RPMI8226 (cell line): Measurements from ENCODE around the gene SH3BGRL3.
A peak's percentile ranks its signal among the peaks of the same experiment; 100 is the strongest.

ENCODE experiments used
- DNase-seq: peaks from one replicate; pipeline ENCODE4 v3.0.0-alpha.2; 2015

SH3BGRL3 gene

DNA sequence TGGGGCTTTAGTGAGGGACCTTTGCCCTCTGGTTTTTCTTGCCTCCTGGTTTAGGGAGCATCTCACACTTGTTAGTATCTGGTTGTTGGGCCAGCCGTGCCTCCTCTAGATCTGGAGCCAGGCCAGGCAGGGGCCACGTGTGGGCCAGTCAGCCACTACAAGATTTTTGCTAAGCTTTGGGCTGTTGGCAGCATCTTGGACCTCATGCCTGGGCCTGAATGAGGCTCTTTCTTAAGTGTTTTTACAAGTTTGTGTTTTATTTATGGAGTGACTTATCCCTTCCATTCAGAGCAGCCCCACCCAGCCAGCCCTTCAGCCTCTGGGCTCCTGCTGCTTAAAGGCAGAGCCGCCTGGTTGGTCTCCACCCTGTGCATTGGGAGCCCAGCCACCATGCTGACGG, 1.6 kb upstream of the SH3BGRL3 start:
- no peak for DNase-seq

DNA sequence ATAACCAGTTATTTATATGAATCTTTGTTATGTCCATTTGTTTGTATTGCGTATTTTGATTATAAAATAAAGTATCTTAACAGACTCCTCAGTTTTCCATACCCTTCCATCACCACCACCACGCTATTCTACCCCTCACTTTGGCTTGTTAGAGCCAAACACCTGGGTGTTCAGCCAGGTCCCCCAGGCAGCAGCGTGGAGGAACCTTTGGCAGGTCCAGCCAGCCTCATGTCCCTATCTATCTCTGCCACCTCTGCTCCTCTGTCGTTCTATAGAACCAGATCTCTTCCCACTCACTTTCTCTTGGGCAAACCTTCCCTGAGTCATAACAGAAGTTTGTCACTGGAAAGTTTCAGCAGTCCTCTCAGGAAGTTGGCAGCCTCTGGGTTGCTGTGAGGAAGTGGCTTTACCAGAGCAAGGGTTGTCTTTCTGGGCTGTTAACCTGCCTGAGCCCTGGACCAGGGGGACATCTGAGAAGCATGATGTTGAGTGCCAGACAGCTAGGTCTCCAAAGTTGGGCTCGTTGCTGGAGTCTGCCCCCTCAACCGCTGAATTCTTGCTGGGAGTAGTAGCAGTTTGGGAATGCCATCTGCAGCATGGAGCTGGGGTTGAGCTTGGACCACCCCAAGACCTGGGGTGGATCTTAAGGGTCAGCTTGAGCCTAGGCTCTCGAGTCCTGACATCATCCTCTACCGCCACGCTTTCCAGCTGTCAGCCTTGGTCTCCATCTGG, 996 bp upstream of the SH3BGRL3 start:
- no peak for DNase-seq

DNA sequence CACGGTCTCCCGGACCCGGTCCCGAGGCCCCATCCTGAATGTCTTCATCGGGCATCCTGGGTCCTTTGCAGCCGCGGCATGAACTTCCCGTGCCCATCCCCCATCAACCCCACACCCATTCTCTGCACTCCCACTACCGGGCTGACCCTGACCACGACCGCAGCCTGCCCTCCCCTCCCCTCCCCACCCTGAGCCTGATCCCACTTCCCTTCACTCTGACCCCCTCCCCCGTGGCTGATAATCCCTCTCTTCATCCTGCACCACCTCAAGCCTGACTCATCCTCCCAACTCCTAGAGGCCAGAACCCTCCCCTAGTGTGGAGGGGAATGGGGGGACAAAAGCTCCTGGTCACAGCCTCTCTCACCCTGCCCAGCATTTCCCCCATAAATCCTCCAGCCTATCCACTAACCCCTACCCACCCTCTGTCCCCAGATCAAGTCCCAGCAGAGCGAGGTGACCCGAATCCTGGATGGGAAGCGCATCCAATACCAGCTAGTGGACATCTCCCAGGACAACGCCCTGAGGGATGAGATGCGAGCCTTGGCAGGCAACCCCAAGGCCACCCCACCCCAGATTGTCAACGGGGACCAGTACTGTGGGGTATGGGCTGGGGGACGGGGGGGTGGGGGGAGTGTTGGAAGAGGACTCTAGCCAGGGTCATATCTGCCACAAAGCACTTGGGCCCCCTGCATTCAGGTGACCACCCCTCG, 602 bp downstream of the SH3BGRL3 start:
- peak; percentile 21 for DNase-seq

DNA sequence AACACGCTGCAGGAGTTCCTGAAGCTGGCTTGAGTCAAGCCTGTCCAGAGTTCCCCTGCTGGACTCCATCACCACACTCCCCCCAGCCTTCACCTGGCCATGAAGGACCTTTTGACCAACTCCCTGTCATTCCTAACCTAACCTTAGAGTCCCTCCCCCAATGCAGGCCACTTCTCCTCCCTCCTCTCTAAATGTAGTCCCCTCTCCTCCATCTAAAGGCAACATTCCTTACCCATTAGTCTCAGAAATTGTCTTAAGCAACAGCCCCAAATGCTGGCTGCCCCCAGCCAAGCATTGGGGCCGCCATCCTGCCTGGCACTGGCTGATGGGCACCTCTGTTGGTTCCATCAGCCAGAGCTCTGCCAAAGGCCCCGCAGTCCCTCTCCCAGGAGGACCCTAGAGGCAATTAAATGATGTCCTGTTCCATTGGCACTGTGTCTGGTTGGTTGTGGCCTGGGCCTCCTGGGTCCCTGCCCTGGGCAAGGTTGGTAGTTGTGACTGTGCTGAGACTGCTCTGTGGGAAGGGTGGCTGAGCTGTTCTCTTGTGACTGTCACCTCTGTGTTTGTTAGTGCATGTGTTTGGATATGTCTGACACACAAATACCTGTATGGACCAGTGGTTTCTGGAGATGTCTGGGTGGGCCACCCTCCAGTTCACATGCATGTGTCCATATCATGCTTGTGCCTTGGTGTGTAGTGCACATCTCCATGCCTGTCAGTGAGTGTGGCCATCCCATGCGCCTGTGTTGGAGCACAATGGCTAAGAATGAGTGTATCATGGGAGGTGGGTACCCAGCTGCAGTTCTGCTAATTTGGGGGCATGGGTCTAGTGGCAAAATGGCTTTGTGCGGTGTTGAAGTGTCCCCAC, 1.4 kb downstream of the SH3BGRL3 start:
- no peak for DNase-seq

DNA sequence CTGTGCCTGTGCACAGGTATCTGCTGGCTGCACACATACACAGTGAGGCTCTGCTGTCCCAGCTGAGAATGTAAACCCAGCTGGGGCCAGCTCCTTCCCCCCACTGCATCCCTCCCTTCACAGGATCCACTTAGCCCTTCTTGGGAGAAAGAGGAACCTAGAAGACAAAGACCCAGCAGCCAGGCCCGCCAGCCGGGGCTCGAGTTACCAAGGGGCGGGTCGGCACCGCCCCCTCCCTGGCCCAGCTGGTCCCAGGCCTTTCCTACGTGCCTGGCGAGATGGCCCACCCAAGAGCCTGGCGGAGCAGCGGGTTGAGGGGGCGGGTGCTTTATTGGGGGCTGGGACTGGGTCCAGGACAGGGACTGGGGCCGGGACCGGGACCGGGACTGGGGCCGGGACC, 2.1 kb downstream of the SH3BGRL3 start:
- DNase-seq = no peak

DNA sequence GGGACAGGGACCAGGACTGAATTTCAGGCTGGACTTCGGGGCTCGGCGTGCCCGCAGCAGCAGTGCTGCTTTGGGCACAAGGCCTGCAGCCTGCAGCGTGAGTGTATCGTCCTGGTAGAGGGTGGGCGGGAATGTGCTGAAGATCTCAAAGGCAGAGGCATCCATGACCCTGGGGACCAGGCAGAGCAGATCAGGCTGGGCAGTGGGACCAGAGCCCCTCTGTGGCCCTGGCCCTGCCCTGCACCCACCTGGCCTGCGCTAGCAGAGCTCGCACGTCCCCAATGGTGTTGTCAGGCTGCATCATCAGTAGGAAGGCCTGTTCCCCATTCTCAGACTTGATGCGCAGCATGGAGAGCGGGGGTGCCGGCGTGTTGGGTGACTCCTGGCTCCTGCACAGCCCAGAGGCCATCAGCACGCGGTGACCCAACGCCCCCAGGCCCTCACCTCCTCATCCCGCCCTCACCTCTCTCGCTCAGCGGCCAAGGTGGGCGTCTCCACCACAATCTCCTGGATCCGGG, 2.6 kb downstream of the SH3BGRL3 start:
- DNase-seq = no peak

DNA sequence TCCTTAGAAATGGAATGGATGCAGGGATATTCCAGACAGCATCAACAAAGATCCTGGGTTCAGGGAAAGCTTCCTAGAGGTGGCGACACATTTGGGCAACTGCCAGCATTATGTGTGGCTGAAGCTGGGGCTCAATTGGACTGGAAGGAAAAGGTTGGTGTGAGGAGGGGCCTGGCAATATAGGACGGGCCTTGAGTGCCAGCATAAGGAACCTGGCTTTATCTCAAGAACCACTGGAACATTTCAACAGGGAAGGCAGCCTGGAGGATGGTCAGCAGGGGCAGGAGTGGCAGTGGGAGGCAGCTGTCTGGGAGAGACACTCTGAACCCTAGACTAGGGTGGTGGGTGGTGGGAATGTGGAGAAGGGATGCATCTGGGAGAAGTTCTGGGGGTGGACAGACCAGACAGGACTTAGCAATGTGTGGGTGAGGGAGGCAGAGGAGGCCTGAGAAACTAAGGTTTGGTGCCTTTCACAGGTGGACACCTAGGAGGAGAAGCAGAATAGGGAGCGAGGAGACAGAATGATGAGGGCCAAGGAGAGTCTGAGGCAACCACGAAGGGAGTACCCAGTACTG, 3.5 kb downstream of the SH3BGRL3 start:
- no peak for DNase-seq

DNA sequence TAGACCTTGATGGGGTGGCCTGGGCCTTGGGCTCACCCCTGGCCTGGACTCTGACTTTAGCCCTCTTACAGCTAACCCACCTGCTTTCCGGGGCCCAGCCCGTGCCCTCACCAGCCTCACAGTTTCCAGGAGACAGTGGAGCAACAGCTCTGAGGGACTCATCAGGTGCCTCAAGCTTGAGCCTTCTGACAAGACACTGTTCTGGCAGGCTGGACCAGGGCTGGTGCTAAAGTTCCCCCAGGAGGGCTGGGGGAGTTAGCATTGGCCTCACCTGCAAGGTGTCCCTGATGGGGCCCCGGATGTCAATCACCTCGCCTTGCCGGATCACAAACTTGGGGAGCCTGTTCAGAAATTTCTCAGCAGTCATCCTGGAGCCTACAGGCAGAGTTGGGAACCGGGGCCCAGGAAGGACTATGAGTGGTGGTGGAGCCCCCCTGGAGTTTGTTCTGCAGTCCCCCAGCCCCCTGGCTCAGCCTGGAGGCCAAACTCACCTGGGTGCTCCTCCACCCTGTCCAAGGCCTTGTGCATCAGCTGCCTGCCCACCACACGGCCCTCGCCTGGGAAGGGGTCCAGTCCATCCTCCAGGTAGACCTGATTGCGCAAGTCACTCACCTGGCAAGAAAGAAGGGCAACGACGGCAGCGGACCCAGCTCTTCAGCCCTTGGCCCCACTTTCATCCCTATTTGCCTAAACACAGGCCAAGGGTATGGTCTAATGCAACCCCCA, 4.1 kb downstream of the SH3BGRL3 start:
- no peak for DNase-seq

DNA sequence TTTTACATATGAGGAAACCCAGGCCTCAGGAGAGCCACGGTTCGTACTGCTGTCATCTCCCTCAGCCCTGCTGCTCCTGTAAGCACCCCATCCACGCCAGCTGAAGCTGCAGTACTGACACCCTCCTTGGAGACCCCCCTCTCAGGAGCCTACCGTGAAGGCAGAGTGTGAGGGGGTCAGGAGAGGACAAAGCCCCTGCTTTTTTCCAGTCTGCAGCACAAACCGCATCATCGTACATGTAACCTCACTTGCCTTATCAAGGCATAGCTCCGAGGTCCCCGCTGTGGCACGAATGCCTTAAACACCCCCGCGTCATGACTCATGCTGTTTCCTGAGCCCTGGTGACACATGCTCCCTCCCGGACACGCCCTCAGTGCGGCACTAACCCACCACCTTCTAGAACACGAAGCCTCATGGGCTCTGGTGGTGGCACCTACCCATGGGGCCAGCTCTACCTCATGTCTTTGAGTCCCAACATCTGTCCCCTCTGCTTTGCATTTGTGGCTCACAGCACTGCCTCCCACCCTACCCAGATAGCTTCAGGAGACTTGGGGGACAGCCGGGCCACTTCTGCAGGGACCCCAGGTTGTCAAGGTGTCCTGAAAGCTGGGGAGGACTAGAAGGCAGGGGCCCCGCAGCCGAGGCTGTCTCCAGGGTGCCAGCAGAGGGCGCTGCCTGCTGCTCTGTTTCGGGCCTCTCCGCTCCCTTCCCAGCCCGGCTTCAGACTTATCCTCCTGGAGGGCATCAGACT, 4.9 kb downstream of the SH3BGRL3 start:
- DNase-seq = peak; percentile 68

DNA sequence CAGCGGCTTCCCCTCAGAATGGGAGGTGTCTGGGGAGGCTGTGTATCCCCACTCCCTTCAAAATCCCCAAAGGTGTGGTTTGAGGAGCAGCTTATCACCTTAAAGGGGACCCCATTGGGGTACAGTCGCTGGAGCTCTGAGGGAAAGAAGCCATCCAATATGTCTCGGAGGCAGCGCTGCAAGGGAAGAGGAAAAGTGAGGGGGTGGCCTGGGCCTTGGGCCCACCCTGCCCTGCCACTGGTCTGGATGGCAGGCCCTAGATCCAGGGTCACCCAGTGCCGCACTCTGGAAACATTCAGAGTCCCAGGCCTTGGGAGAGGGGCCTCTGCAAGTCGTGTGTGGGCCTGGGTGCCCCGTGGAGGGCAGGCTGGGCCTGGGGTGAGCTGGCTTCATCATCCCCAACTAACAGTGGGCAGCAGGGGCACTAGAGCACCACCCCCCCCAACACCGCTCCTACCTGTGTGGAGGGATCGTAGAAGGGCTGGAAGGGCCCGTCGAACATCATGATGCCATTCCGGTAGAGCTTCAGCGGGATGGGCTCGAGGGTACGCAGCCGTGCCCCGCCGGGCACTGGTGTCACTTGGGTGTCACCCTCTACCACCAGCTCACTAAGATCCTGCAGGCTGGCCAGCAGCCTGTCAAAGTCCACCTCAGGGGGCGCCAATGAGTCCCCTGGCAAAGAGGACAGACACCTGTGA, 5.6 kb downstream of the SH3BGRL3 start:
- DNase-seq = peak; percentile 84

DNA sequence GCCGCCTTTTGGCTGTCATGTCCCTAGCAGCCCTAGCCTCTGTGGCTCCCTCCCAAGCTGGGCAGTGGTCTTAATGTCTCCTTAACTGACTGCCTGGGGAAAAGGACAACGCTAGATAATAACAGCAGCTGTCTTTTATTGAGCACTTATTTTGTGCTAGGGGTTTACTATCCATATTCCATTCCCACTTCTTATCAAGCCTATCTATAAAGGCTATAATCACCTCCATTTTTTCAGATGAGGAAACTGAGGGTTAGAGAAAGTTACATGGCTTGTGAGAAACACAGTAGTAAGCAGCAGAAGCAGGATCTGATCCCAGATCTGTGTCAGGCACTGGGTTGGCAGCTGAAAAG, 6.2 kb downstream of the SH3BGRL3 start:
- no peak for DNase-seq

DNA sequence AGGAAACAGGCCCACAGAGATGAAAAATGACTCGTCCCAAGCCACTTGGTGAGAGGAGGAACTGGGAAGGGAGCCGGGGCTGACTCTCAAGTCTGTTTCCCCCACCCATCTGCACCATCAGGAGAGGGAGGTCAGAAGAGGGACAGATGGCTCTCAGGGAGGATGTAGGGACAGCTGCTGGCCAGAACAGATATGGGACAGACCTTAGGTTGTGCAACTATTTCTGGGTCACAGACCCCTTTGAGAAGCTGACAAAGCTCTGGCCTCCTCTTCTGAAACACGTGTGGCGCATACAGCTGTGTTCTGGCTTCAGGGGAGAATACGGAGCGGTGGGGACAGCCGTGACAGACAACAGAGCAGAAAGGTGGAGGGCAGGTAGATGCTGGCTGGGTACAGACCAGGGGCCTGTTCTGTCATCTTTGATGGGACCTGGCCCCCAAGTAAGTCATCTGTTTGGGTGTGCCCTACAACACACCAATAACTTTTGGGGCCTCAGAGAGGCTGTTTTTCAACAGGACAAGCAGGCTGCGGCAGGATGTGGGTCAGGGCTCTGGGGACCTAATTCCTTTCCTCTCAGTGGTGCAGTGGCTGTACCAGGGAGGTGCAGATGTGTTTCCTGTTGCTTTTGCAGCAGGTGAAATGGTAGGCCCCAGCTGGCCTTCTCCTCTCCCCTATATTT, 7.3 kb downstream of the SH3BGRL3 start:
- DNase-seq = no peak

DNA sequence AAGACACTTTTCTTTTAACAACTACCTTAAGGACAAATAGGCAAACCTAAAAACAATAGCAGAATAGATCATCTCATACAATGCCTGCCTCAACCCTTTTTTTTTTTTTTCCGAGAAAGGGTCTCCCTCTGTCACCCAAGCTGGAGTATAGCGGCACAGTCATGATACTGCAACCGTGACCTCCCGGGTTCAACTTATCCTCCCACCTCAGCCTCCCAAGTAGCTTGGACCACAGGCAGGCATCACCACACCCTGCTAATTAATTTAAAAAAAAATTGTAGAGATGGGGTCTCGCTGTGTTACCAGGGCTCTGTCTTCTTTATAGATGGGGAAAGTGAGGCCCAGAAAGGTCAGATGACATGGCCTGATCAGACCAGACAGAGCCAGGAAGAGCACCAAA, 7.9 kb downstream of the SH3BGRL3 start:
- no peak for DNase-seq

DNA sequence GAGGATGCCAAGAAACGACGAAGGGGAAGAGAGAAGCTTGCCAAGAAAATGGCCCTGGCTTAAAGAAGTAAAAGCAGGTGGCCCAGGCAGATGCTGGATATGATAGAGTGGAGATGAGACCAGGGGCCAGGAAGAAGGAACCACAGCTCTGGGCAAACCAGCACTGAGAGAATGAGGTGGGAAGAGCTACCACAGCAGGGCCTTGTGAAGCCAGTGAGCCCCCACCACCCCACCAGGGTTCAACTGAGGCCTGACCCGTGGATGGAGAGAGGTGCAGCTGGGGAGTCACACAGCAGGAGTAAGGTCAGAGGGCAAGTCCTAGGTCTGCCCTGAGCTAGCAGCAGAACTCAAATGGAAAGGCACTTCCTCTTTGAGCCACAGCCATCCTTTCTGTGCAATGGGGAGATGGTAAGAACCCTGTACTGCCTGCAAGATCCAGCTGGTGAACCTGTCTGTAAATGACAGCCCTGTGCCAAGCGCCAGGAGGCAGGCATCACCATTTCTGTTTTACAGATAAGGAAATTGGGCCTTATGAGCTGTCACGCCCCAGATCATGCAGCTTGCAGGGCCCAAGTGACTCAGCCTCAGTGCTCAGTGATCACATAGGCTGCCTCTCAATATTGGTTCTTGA, 8.5 kb downstream of the SH3BGRL3 start:
- DNase-seq = peak; percentile 43

DNA sequence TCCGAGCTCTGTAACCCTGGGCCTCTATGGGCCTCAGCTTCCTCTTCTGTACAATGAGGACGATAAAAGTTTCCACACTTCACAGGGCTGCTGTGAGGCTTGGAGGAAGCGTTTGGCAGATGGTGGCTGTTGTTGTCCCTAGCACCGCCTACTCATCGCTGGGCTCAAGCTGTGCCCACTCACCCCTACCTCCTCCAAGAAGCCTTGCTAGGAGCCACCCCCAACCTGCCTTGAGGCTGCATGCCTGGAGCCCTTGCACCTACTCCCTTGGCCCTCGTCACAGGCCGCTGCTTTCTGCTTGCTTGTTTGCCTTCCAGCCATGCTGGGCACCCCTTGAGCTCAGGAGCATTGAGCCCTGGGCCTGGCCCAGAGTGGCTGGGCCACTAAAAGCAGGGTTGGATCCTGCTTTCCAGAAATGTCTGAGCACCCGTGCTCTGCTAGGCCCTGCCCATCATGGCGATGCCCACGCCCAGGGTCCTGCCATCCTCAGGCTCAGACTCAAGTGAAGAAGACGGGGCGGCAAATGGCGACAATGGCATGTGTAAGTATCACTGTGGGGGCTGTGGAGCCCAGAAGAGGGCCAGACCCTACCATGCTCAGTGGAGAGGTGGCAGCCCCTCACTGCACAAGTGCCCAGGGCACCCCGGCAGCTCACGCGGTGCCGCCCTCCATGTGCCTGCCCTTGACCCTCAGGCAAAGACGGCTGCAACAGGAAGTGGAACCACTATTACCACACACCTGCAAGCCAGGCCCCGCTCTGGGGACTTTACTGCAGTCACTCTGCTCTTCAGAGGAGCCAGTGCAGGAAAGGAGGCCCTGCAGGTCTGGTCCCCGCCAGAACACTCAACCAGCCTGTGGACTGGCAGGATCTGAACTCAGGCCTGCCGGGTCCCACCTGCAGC, 9.5 kb downstream of the SH3BGRL3 start:
- DNase-seq = peak; percentile 21

DNA sequence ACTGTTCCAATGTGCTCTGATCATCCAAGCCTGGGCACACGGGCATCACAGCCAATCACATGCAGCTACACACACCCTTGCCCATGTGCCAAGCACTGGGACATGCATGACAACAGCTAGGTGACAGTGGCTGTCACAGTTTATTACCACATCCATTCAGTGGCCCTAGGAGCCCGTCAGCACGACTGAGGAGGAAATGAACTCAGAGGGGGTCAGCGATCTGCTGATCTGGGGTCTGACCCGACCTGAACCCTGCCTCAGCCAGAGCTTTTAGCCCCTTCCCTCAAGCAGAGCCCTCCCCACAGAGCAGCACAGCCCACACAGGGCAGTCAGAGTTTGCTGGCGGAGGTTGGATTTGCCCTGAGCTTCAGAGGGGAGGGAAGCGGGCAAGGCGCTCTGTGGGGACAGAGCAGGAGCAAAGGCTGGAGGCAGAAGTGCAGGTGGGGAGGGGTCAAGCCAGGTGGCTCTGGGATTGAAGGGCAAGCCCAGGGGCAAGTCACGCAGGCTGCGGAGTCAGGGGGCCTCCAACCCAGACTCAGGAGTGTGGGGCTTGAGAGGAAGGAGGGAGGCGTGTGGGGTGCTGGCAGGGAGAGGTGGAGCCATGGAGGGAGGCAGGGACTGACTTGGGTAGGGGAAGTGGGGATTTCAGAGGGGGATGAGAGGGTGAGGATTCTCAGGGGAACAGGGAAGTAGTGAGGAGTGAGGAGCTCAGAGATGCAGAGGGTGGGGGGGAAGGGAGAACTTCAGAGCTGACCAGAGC, 10.4 kb downstream of the SH3BGRL3 start:
- no peak for DNase-seq

DNA sequence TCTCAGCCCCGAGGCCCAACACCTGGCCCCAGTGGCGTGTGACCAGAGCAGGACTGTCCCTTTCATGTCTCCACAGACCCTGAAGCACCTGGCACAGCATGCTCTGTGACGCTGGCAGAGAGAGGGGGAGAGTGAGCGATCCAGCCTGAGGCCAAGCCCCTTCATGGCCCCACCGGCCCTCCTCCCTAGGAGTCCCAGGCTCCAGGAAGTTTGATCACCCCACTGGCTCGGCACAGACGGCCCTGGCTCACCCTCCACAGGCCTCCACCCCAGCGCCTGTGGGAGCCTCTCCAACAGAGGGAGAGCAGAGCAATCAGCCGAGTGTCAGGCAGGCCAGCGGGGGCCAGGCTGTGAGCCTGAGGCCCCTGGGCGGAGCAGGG, 11.0 kb downstream of the SH3BGRL3 start:
- DNase-seq = no peak

DNA sequence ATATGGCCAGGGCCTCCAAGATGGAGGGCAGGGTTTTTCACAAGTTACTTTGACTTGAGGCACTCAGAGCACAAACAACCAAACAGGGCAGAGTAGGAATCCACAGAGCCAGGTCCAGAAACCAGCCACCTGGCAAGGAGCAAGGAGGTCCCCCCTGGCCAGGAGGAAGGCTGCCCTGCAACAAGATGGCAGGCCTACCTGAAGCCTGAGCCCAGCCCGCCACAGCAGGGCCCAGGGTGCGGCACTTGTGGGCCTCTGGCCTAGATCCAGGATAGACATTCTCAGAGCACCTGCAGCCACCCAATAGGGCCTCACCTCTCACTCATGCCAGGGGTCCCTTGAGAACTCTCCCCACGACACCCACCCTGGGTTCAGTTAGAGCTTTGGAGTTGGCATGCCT, 11.5 kb downstream of the SH3BGRL3 start:
- no peak for DNase-seq
